ENCODE data around the gene ZNF670. TPM values are rescaled to one million over a fixed set of nuclear protein-coding genes. Genes with fewer than 3 reads are reported as not detected.

ZNF670 gene
- total and polyA plus RNA-seq, 9 of the 15 experiments (the other 6 are each of a cell fraction or from before 2014, with no cell fraction given): 7.1 to 23.4 (median 11.8) TPM

- TF ChIP-seq RNF219 (CRISPR knock-in tag; IDR thresholded peaks at IDR 0.05) (no peak), ZBTB49 (CRISPR knock-in tag; IDR thresholded peaks at IDR 0.05; ENCODE audit: borderline replicate concordance) (no peak), CEBPZ (IDR thresholded peaks at IDR 0.05; ENCODE audit: borderline replicate concordance, low read depth, low read length) (no peak), RFX7 (CRISPR knock-in tag; IDR thresholded peaks at IDR 0.05) (no peak), E2F1 (CRISPR knock-in tag; IDR thresholded peaks at IDR 0.05) (no peak), NELFE (IDR thresholded peaks at IDR 0.05; ENCODE audit: insufficient read depth, insufficient read length) (no peak), ZNF274 (IDR thresholded peaks at IDR 0.05; ENCODE audit: borderline replicate concordance, low read depth, low read length) (no peak), ZNF12 (CRISPR knock-in tag; IDR thresholded peaks at IDR 0.05) (no peak), CHAMP1 (IDR thresholded peaks at IDR 0.05) (peak; percentile 60), KAT7 (CRISPR knock-in tag; IDR thresholded peaks at IDR 0.05; ENCODE audit: borderline replicate concordance) (no peak), YY1 (IDR thresholded peaks at IDR 0.05; ENCODE audit: borderline replicate concordance in 1 of 3, control insufficient read depth in 1 of 3, extremely low read depth in 1 of 3, insufficient read depth in 3 of 3, insufficient read length in 1 of 3, insufficient replicate concordance in 2 of 3, low read depth in 1 of 3, low read length in 2 of 3) (peak in 1 of 3 experiments; percentile 50), ZNF695 (CRISPR knock-in tag; IDR thresholded peaks at IDR 0.05) (no peak), FOSL1 (tag; conservative IDR thresholded peaks at IDR 0.05) (peak; percentile 76)
Measured at GRCh38 chr1:247110627-247111258, 32.1 kb upstream of the ZNF670 start (continued).

All from K562 (cell line).